Measurements from ENCODE around the gene ID4.

ID4 gene

DNA sequence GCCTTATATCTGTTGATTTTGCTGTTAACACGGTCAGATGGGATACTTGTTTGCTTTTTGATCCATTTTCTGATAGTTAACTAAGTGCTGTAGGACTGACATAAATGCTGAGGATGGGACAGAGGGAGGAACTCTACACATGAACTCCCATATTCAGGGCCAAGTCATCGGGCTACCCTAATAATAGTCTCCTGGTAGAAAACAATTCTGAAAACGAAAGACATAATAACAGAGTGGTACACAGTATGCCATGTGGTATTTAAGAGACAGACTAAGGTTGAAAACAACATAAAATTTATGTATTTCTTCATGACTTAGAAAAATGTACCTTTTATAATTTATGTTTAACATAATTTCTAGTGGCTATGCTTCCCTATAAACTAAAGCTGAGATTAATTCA is 12.0 kb downstream of the ID4 start:
- H4K8ac ChIP-seq (ENCODE audit: low read depth, low read length), result no peak overlapping the region
- H3K4me1 ChIP-seq (ENCODE audit: control insufficient read depth in 2 of 2, insufficient read depth in 1 of 2, low read depth in 1 of 2, low read length in 2 of 2), result peaks cover 8 to 10% of the 10 kb centered on the region in 2 donors
- no peak overlapping the region for H3K4ac ChIP-seq (ENCODE audit: low read length)
- no peaks in the 10 kb centered on the region for H3K9me3 ChIP-seq (replicated peaks in 1 of 2; ENCODE audit: control insufficient read depth in 2 of 2, insufficient read depth in 1 of 2, low read depth in 1 of 2, low read length in 2 of 2)
- H3K4me3 ChIP-seq (ENCODE audit: low read length in 2 of 2), result no peak overlapping the region
- H3K14ac ChIP-seq (ENCODE audit: low read length), result no peak overlapping the region
- H3K23ac ChIP-seq (ENCODE audit: low read depth, low read length, poor library complexity), result no peak overlapping the region
- no peak overlapping the region for H3K18ac ChIP-seq (ENCODE audit: low read length)
- H2AK5ac ChIP-seq (ENCODE audit: low read depth, low read length), result no peak overlapping the region
- H3K4me2 ChIP-seq (ENCODE audit: insufficient read depth, low read length, poor library complexity, severe bottlenecking), result no peak overlapping the region
- no peak for DNase-seq (ENCODE audit: low spot score)
- no peak overlapping the region for H3K27ac ChIP-seq (replicated peaks; ENCODE audit: low read length)
- no peak overlapping the region for H2AFZ ChIP-seq (ENCODE audit: low read length)
- H2BK5ac ChIP-seq (ENCODE audit: low read length), result no peak overlapping the region
- H2BK15ac ChIP-seq (ENCODE audit: low read length), result no peak overlapping the region
- H3K9ac ChIP-seq (ENCODE audit: low read depth, low read length, poor library complexity), result no peak overlapping the region
- H3K27me3 ChIP-seq (ENCODE audit: control insufficient read depth in 3 of 3, insufficient read depth in 3 of 3, low read depth in 1 of 3, low read length in 3 of 3), result no peaks in the 10 kb centered on the region
- H2BK12ac ChIP-seq (ENCODE audit: low read length), result no peak overlapping the region
- no peak overlapping the region for H4K91ac ChIP-seq (ENCODE audit: low read depth, low read length, poor library complexity)
- no peaks in the 10 kb centered on the region for H3K79me1 ChIP-seq (ENCODE audit: low read depth, low read length)
- no CpG with 5 or more reads among the region's 3 CpGs for WGBS, 2 donors (ENCODE audit: extremely low coverage in 2 of 2, insufficient read length in 2 of 2, insufficient replicate concordance in 1 of 2)
- no peak overlapping the region for H2BK120ac ChIP-seq (ENCODE audit: low read depth, low read length)
- no peaks in the 10 kb centered on the region for H3K36me3 ChIP-seq (replicated peaks in 1 of 2; ENCODE audit: control insufficient read depth in 2 of 2, insufficient read depth in 2 of 2, low read length in 2 of 2)

DNA sequence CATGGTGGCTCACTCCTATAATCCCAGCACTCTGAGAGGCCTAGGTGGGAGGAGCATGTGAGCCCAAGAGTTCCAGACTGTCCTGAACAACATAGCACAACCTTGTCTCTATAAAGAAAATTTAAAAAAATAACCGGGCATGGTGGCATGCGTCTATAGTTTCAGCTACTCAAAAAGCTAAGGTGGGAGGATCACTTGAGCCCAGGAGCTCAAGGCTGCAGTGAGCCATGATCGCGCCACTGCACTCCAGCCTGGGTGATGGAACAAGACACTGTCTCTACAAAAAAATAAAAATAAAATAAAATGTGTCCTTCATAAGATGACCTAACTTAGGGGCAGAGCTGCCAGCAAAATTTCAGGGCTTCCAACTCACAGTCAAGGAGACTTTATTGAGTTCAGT is 12.6 kb downstream of the ID4 start:
- H3K27ac ChIP-seq (replicated peaks; ENCODE audit: low read length), result no peak overlapping the region
- H3K23ac ChIP-seq (ENCODE audit: low read depth, low read length, poor library complexity), result no peak overlapping the region
- H2BK120ac ChIP-seq (ENCODE audit: low read depth, low read length), result no peak overlapping the region
- peaks cover 6 to 8% of the 10 kb centered on the region in 2 donors for H3K4me1 ChIP-seq (ENCODE audit: control insufficient read depth in 2 of 2, insufficient read depth in 1 of 2, low read depth in 1 of 2, low read length in 2 of 2)
- H3K9ac ChIP-seq (ENCODE audit: low read depth, low read length, poor library complexity), result no peak overlapping the region
- no peak overlapping the region for H2BK12ac ChIP-seq (ENCODE audit: low read length)
- H3K36me3 ChIP-seq (replicated peaks in 1 of 2; ENCODE audit: control insufficient read depth in 2 of 2, insufficient read depth in 2 of 2, low read length in 2 of 2), result no peaks in the 10 kb centered on the region
- H2BK5ac ChIP-seq (ENCODE audit: low read length), result no peak overlapping the region
- no CpG with 5 or more reads among the region's 4 CpGs for WGBS, 2 donors (ENCODE audit: extremely low coverage in 2 of 2, insufficient read length in 2 of 2, insufficient replicate concordance in 1 of 2)
- no peaks in the 10 kb centered on the region for H3K9me3 ChIP-seq (replicated peaks in 1 of 2; ENCODE audit: control insufficient read depth in 2 of 2, insufficient read depth in 1 of 2, low read depth in 1 of 2, low read length in 2 of 2)
- no peaks in the 10 kb centered on the region for H3K27me3 ChIP-seq (ENCODE audit: control insufficient read depth in 3 of 3, insufficient read depth in 3 of 3, low read depth in 1 of 3, low read length in 3 of 3)
- H2BK15ac ChIP-seq (ENCODE audit: low read length), result no peak overlapping the region
- no peaks in the 10 kb centered on the region for H3K79me1 ChIP-seq (ENCODE audit: low read depth, low read length)
- H3K14ac ChIP-seq (ENCODE audit: low read length), result no peak overlapping the region
- DNase-seq (ENCODE audit: low spot score), result no peak
- H2AFZ ChIP-seq (ENCODE audit: low read length), result no peak overlapping the region
- H2AK5ac ChIP-seq (ENCODE audit: low read depth, low read length), result no peak overlapping the region
- no peak overlapping the region for H3K4me2 ChIP-seq (ENCODE audit: insufficient read depth, low read length, poor library complexity, severe bottlenecking)
- no peak overlapping the region for H4K8ac ChIP-seq (ENCODE audit: low read depth, low read length)
- no peak overlapping the region for H3K18ac ChIP-seq (ENCODE audit: low read length)
- H3K4me3 ChIP-seq (ENCODE audit: low read length in 2 of 2), result no peak overlapping the region
- H4K91ac ChIP-seq (ENCODE audit: low read depth, low read length, poor library complexity), result no peak overlapping the region
- H3K4ac ChIP-seq (ENCODE audit: low read length), result no peak overlapping the region

DNA sequence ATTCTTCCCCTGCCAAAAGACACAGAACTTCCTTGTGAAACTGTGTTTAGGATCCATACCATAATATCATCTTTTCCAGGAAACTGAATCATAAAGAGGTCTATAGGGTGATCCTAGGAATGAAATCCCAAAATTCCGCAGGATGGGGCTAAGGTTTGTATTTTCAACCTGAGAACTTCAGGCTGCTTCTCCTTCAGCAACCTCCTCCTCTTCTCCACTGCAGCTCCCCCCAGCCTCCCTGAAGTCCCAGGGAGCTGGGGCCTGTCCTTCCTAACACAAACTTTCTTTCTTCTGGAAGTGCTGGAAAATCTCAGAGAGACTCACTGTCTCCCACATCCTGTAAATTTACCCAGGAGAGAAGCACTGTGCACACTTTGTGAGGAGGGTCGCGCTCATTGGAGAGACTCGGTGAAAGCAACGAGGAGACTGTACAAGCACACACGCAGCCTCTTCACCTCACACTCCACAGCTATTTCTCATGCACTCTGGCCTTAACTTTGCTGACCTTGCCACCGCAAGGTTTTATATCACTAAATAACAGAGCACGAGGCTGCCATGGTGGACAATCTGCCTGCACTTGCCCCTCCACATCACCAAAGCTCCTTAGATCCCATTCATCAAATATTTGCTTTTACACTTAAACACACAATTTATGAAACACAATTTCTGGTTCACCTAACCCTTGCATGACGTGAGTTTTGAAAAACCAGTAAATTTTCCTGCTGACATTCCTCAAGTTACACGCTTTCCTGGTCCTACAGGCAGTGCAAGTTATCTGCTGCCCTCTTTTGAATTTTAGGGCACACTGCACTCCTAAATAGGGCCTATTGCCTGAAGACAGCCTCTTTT is 14.3 kb downstream of the ID4 start:
- no peak overlapping the region for H3K4me2 ChIP-seq (ENCODE audit: insufficient read depth, low read length, poor library complexity, severe bottlenecking)
- no peak overlapping the region for H3K9ac ChIP-seq (ENCODE audit: low read depth, low read length, poor library complexity)
- no peaks in the 10 kb centered on the region for H3K36me3 ChIP-seq (replicated peaks in 1 of 2; ENCODE audit: control insufficient read depth in 2 of 2, insufficient read depth in 2 of 2, low read length in 2 of 2)
- H2BK120ac ChIP-seq (ENCODE audit: low read depth, low read length), result peak overlapping the region; percentile 75
- H3K23ac ChIP-seq (ENCODE audit: low read depth, low read length, poor library complexity), result no peak overlapping the region
- peak; percentile 59 for DNase-seq (ENCODE audit: low spot score)
- no peak overlapping the region for H3K4ac ChIP-seq (ENCODE audit: low read length)
- no peak overlapping the region for H4K8ac ChIP-seq (ENCODE audit: low read depth, low read length)
- H4K91ac ChIP-seq (ENCODE audit: low read depth, low read length, poor library complexity), result no peak overlapping the region
- no peak overlapping the region for H2BK15ac ChIP-seq (ENCODE audit: low read length)
- no peaks in the 10 kb centered on the region for H3K9me3 ChIP-seq (replicated peaks in 1 of 2; ENCODE audit: control insufficient read depth in 2 of 2, insufficient read depth in 1 of 2, low read depth in 1 of 2, low read length in 2 of 2)
- H2AK5ac ChIP-seq (ENCODE audit: low read depth, low read length), result no peak overlapping the region
- no CpG with 5 or more reads among the region's 10 CpGs for WGBS, 2 donors (ENCODE audit: extremely low coverage in 2 of 2, insufficient read length in 2 of 2, insufficient replicate concordance in 1 of 2)
- no peaks in the 10 kb centered on the region for H3K27me3 ChIP-seq (ENCODE audit: control insufficient read depth in 3 of 3, insufficient read depth in 3 of 3, low read depth in 1 of 3, low read length in 3 of 3)
- H3K79me1 ChIP-seq (ENCODE audit: low read depth, low read length), result no peaks in the 10 kb centered on the region
- no peak overlapping the region for H2BK5ac ChIP-seq (ENCODE audit: low read length)
- peak overlapping the region; percentile 83 for H3K14ac ChIP-seq (ENCODE audit: low read length)
- peak overlapping the region; percentile 71 for H3K27ac ChIP-seq (replicated peaks; ENCODE audit: low read length)
- H3K4me3 ChIP-seq (ENCODE audit: low read length in 2 of 2), result no peak overlapping the region
- H3K18ac ChIP-seq (ENCODE audit: low read length), result peak overlapping the region; percentile 81
- peak overlapping the region; percentile 77 for H2BK12ac ChIP-seq (ENCODE audit: low read length)
- H2AFZ ChIP-seq (ENCODE audit: low read length), result peak overlapping the region; percentile 80
- peaks cover 6 to 8% of the 10 kb centered on the region in 2 donors for H3K4me1 ChIP-seq (ENCODE audit: control insufficient read depth in 2 of 2, insufficient read depth in 1 of 2, low read depth in 1 of 2, low read length in 2 of 2)

DNA sequence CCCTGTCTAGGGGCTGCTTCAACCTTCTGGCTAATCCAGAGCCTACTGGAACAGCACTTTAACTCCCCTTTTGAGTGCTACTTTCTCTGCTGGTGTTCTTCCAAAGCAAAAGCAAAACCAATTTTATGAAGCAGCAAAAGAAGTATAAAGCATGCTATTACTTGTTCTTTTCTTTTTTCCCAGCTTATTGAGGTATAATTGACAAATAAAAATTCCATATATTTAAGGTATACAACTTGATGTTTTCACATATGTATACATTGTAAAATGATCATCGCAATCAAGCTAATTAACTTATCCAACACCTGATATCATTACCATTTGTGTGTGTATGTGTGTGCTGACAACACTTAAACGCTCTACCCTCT is 14.9 kb downstream of the ID4 start:
- Histone ChIP-seq H3K27ac (replicated peaks; ENCODE audit: low read length) (no peak overlapping the region), H3K27me3 (ENCODE audit: control insufficient read depth in 3 of 3, insufficient read depth in 3 of 3, low read depth in 1 of 3, low read length in 3 of 3) (no peaks in the 10 kb centered on the region), H3K14ac (ENCODE audit: low read length) (no peak overlapping the region), H3K4me3 (ENCODE audit: low read length in 2 of 2) (no peak overlapping the region), H3K18ac (ENCODE audit: low read length) (no peak overlapping the region), H2BK120ac (ENCODE audit: low read depth, low read length) (no peak overlapping the region), H2BK5ac (ENCODE audit: low read length) (no peak overlapping the region), H3K4me1 (ENCODE audit: control insufficient read depth in 2 of 2, insufficient read depth in 1 of 2, low read depth in 1 of 2, low read length in 2 of 2) (peaks cover 6 to 8% of the 10 kb centered on the region in 2 donors), H3K79me1 (ENCODE audit: low read depth, low read length) (no peaks in the 10 kb centered on the region), H2BK12ac (ENCODE audit: low read length) (no peak overlapping the region), H3K9ac (ENCODE audit: low read depth, low read length, poor library complexity) (no peak overlapping the region), H4K91ac (ENCODE audit: low read depth, low read length, poor library complexity) (no peak overlapping the region), H2BK15ac (ENCODE audit: low read length) (no peak overlapping the region), H3K9me3 (replicated peaks in 1 of 2; ENCODE audit: control insufficient read depth in 2 of 2, insufficient read depth in 1 of 2, low read depth in 1 of 2, low read length in 2 of 2) (no peaks in the 10 kb centered on the region), H3K4me2 (ENCODE audit: insufficient read depth, low read length, poor library complexity, severe bottlenecking) (no peak overlapping the region), H4K8ac (ENCODE audit: low read depth, low read length) (no peak overlapping the region), H3K36me3 (replicated peaks in 1 of 2; ENCODE audit: control insufficient read depth in 2 of 2, insufficient read depth in 2 of 2, low read length in 2 of 2) (no peaks in the 10 kb centered on the region), H3K4ac (ENCODE audit: low read length) (no peak overlapping the region), H2AFZ (ENCODE audit: low read length) (no peak overlapping the region), H3K23ac (ENCODE audit: low read depth, low read length, poor library complexity) (no peak overlapping the region), H2AK5ac (ENCODE audit: low read depth, low read length) (no peak overlapping the region)
- whole genome bisulfite sequencing, 2 donors (ENCODE audit: extremely low coverage in 2 of 2, insufficient read length in 2 of 2, insufficient replicate concordance in 1 of 2), result no CpG with 5 or more reads among the region's 2 CpGs
- no peak for DNase-seq (ENCODE audit: low spot score)
